H1 (cell line): Measurements from ENCODE around the gene PROK1. TPM values are rescaled to one million over a fixed set of nuclear protein-coding genes. Genes with fewer than 3 reads are reported as not detected.

Experiments used
- CTCF ChIA-PET: fragments of 300-600 bp; sonication (Branson Sonifier 250); formaldehyde crosslinking; loops from one replicate; lab custom pipeline; 2021; ENCODE audit not compliant: partially characterized antibody; lab: Charles Lee
- POLR2A ChIA-PET: fragments of 300-600 bp; sonication (Branson Sonifier 250); formaldehyde crosslinking; loops from one replicate; lab custom pipeline; 2021; ENCODE audit warnings: inconsistent platforms; ENCODE audit not compliant: partially characterized antibody; lab: Charles Lee
- DNase-seq, 2 experiments: peaks; one replicate each; pipeline versions ENCODE4 v3.0.0 to v3.0.0-alpha.2; 2010 to 2022; ENCODE audit warnings: low spot score in 2 of 2, low read depth in 1 of 2, mixed read lengths in 1 of 2
- FAIRE-seq: peaks from 2 replicates; lab custom pipeline; 2011; peaks lifted over from hg19 to GRCh38; lab: Jason Lieb, UNC
- H2AFZ ChIP-seq: 2 replicates; pipeline ENCODE4 v1.8.1; 2012; ENCODE audit warnings: low read length, inconsistent platforms
- H2AK5ac ChIP-seq: 2 replicates; pipeline ENCODE4 v1.6.1; 2013; ENCODE audit warnings: low read depth, low read length
- H2BK120ac ChIP-seq: replicated peaks from 2 replicates; pipeline ENCODE3; 2013; ENCODE audit warnings: low read depth, low read length, inconsistent platforms
- H2BK12ac ChIP-seq: 2 replicates; pipeline ENCODE4 v1.6.1; 2013; ENCODE audit warnings: low read depth, low read length
- H2BK15ac ChIP-seq: 2 replicates; pipeline ENCODE4 v1.6.1; 2013; ENCODE audit warnings: low read length
- H2BK20ac ChIP-seq: 2 replicates; pipeline ENCODE4 v1.6.1; 2013; ENCODE audit warnings: low read length
- H2BK5ac ChIP-seq: 2 replicates; pipeline ENCODE4 v1.6.1; 2013; ENCODE audit warnings: low read depth, low read length
- H3K14ac ChIP-seq: 2 replicates; pipeline ENCODE4 v1.6.1; 2013; ENCODE audit warnings: inconsistent platforms; ENCODE audit not compliant: insufficient read length
- H3K18ac ChIP-seq: 2 replicates; pipeline ENCODE4 v1.6.1; 2013; ENCODE audit warnings: low read length; ENCODE audit errors: extremely low read depth
- H3K23ac ChIP-seq: 2 replicates; pipeline ENCODE4 v1.6.1; 2013; ENCODE audit warnings: inconsistent platforms; ENCODE audit not compliant: insufficient read length
- H3K23me2 ChIP-seq: 2 replicates; pipeline ENCODE4 v1.6.1; 2013; ENCODE audit warnings: low read depth, low read length
- H3K27ac ChIP-seq: 2 replicates; pipeline ENCODE4 v1.6.1; 2011; ENCODE audit warnings: low read depth, low read length, inconsistent platforms
- H3K27me3 ChIP-seq, 4 experiments: replicated peaks in 1 of 4; 1 replicate in 1 of 4; 2 replicates in 3 of 4; pipeline versions ENCODE4 v1.6.1 to v1.8.1; 2011 to 2013; ENCODE audit warnings: low read length in 3 of 4, mild to moderate bottlenecking in 3 of 4, inconsistent platforms in 2 of 4, mixed read lengths in 2 of 4, moderate library complexity in 1 of 4; ENCODE audit not compliant: control insufficient read depth in 3 of 4, insufficient read depth in 3 of 4; ENCODE audit errors: extremely low read depth in 1 of 4
- H3K36me3 ChIP-seq, 4 experiments: 2 replicates each; pipeline versions ENCODE4 v1.6.1 to v1.8.1; 2011 to 2013; ENCODE audit warnings: mild to moderate bottlenecking in 4 of 4, low read length in 3 of 4, moderate library complexity in 2 of 4, control low read depth in 1 of 4, inconsistent platforms in 1 of 4; ENCODE audit not compliant: insufficient read depth in 4 of 4, control insufficient read depth in 2 of 4
- H3K4ac ChIP-seq: replicated peaks from 2 replicates; pipeline ENCODE3; 2013; ENCODE audit warnings: low read length, low read depth, mixed read lengths, inconsistent platforms; ENCODE audit not compliant: insufficient read length
- H3K4me1 ChIP-seq, 4 experiments: replicated peaks in 1 of 4; 1 replicate in 1 of 4; 2 replicates in 3 of 4; pipeline versions ENCODE4 v1.6.1 to v1.8.1; 2011 to 2013; ENCODE audit warnings: low read length in 3 of 4, inconsistent platforms in 2 of 4, mixed read lengths in 1 of 4; ENCODE audit not compliant: insufficient read depth in 4 of 4, control insufficient read depth in 3 of 4
- H3K4me2 ChIP-seq, 2 experiments: 2 replicates each; pipeline versions ENCODE4 v1.6.1 to v1.8.1; 2011 to 2013; ENCODE audit warnings: low read depth in 2 of 2, low read length in 2 of 2, control low read depth in 1 of 2, inconsistent platforms in 1 of 2, mild to moderate bottlenecking in 1 of 2; ENCODE audit not compliant: insufficient read depth in 1 of 2
- H3K4me3 ChIP-seq, 4 experiments: fragments of 200-600, 300-600 bp in 1 of 4; sonication (generic), shearing (Covaris generic), sonication (Bioruptor Twin) in 1 of 4; 2 replicates each; pipeline versions ENCODE4 v1.5.1 to v1.8.1; 2011 to 2016; ENCODE audit warnings: low read length in 4 of 4, low read depth in 3 of 4, control low read depth in 2 of 4, inconsistent platforms in 2 of 4, mild to moderate bottlenecking in 2 of 4, mixed read lengths in 1 of 4, moderate library complexity in 1 of 4; ENCODE audit not compliant: insufficient read depth in 2 of 4; ENCODE audit errors: extremely low read depth in 1 of 4
- H3K56ac ChIP-seq: replicated peaks from 2 replicates; pipeline ENCODE3; 2013; ENCODE audit warnings: low read depth, mild to moderate bottlenecking, mixed read lengths, low read length, inconsistent platforms; ENCODE audit not compliant: insufficient read length
- H3K79me1 ChIP-seq: 2 replicates; pipeline ENCODE4 v1.6.1; 2013; ENCODE audit warnings: low read depth, low read length, control low read depth
- H3K79me2 ChIP-seq, 2 experiments: 2 replicates each; pipeline versions ENCODE4 v1.6.1 to v1.8.1; 2012 to 2013; ENCODE audit warnings: low read length in 2 of 2, mild to moderate bottlenecking in 2 of 2, inconsistent platforms in 1 of 2; ENCODE audit not compliant: insufficient read depth in 2 of 2, control insufficient read depth in 1 of 2
- H3K9ac ChIP-seq, 4 experiments: replicated peaks in 1 of 4; 1 replicate in 1 of 4; 2 replicates in 3 of 4; pipeline versions ENCODE4 v1.6.1 to v1.8.1; 2011 to 2013; ENCODE audit warnings: low read depth in 3 of 4, low read length in 3 of 4, control low read depth in 2 of 4, mild to moderate bottlenecking in 2 of 4, moderate library complexity in 2 of 4, inconsistent platforms in 1 of 4; ENCODE audit errors: extremely low read depth in 1 of 4
- H3K9me3 ChIP-seq, 2 experiments: 2 replicates each; pipeline versions ENCODE4 v1.6.1 to v1.8.1; 2012 to 2013; ENCODE audit warnings: mild to moderate bottlenecking in 2 of 2, moderate library complexity in 2 of 2, control low read depth in 1 of 2, inconsistent platforms in 1 of 2, low read depth in 1 of 2, low read length in 1 of 2, mixed read lengths in 1 of 2; ENCODE audit not compliant: insufficient read depth in 2 of 2
- H4K20me1 ChIP-seq, 2 experiments: replicated peaks in 1 of 2; 2 replicates each; pipeline versions ENCODE3 to v1.8.1; 2011 to 2013; ENCODE audit warnings: inconsistent platforms in 2 of 2, low read length in 2 of 2, mild to moderate bottlenecking in 1 of 2; ENCODE audit not compliant: insufficient read depth in 2 of 2, control insufficient read depth in 1 of 2
- H4K5ac ChIP-seq: 2 replicates; pipeline ENCODE4 v1.6.1; 2013; ENCODE audit warnings: low read length, low read depth, mixed read lengths, inconsistent platforms; ENCODE audit not compliant: insufficient read length
- H4K8ac ChIP-seq: 2 replicates; pipeline ENCODE4 v1.8.0; 2013; ENCODE audit warnings: mild to moderate bottlenecking, moderate library complexity, low read length, inconsistent platforms; ENCODE audit not compliant: insufficient read depth; ENCODE audit errors: extremely low read depth
- H4K91ac ChIP-seq: replicated peaks from 2 replicates; pipeline ENCODE3; 2013; ENCODE audit warnings: low read length, mixed read lengths, inconsistent platforms; ENCODE audit not compliant: insufficient read length
- ASH2L ChIP-seq: fragments of 200-600, 300-600 bp; sonication (generic); IDR thresholded peaks from one replicate; pipeline ENCODE4 v1.7.1; 2017; ENCODE audit warnings: low read length
- BACH1 ChIP-seq: IDR thresholded peaks from 2 replicates; pipeline ENCODE4 v1.6.1; 2012; ENCODE audit warnings: low read length, improper control_type of control experiment
- BRCA1 ChIP-seq: IDR thresholded peaks from 2 replicates; pipeline ENCODE4 v1.6.1; 2012; ENCODE audit warnings: low read depth, low read length, improper control_type of control experiment
- EGR1 ChIP-seq: IDR thresholded peaks from 2 replicates; pipeline ENCODE4 v1.6.1; 2011; ENCODE audit warnings: low read depth, low read length, borderline replicate concordance
- GABPA ChIP-seq: IDR thresholded peaks from 2 replicates; pipeline ENCODE4 v1.6.1; 2011; ENCODE audit warnings: mild to moderate bottlenecking, low read length, moderate library complexity, borderline replicate concordance; ENCODE audit not compliant: insufficient read depth
- HDAC2 ChIP-seq, 2 experiments: fragments of 300-600 bp in 1 of 2; sonication (generic) in 1 of 2; IDR thresholded peaks; 2 replicates each; pipeline ENCODE4 v1.6.1; 2011 to 2012; ENCODE audit warnings: low read depth in 2 of 2, low read length in 2 of 2, mild to moderate bottlenecking in 2 of 2, moderate library complexity in 2 of 2, borderline replicate concordance in 1 of 2, inconsistent platforms in 1 of 2
- KDM4A ChIP-seq: IDR thresholded peaks from one replicate; pipeline ENCODE4 v1.7.1; 2012; ENCODE audit warnings: low read depth, mild to moderate bottlenecking, moderate library complexity, low read length, inconsistent platforms; ENCODE audit not compliant: severe bottlenecking
- NANOG ChIP-seq: IDR thresholded peaks from 2 replicates; pipeline ENCODE4 v1.6.1; 2011; ENCODE audit warnings: low read length, low read depth, mild to moderate bottlenecking, inconsistent platforms; ENCODE audit not compliant: insufficient read depth, poor library complexity, severe bottlenecking
- RAD21 ChIP-seq, 2 experiments: IDR thresholded peaks in 1 of 2; conservative IDR thresholded peaks in 1 of 2; 2 replicates each; pipeline ENCODE4 v1.6.1; 2011; ENCODE audit warnings: low read depth in 2 of 2, low read length in 2 of 2, improper control_type of control experiment in 1 of 2, inconsistent platforms in 1 of 2, mild to moderate bottlenecking in 1 of 2, moderate library complexity in 1 of 2
- WGBS, 2 experiments: shearing (Covaris generic) in 1 of 2; methylation state at CpG; one replicate each; pipeline versions ENCODE4 v1.1.6 to v1.1.7; 2013 to 2015; ENCODE audit warnings: low lambda C conversion rate in 2 of 2, mixed read lengths in 2 of 2, inconsistent platforms in 1 of 2, low coverage in 1 of 2, missing lambda C conversion rate in 1 of 2; ENCODE audit not compliant: insufficient replicate concordance in 2 of 2, insufficient coverage in 1 of 2, insufficient read length in 1 of 2; ENCODE audit errors: extremely low coverage in 1 of 2, missing lambda C conversion rate in 1 of 2; 5-methylcytosine and 5-hydroxymethylcytosine counted together
- polyA plus RNA-seq, 7 experiments: library from polyadenylated mRNA; depleted of rRNA in 3 of 7; stranded (reverse) in 5 of 7; unstranded in 2 of 7; fragments of >200 nt in 5 of 7; fragments of 200-250 nt in 2 of 7; gene quantifications; 1 replicate in 5 of 7; 2 replicates in 1 of 7; 4 replicates in 1 of 7; pipeline versions ENCODE4 v1.2.1 to v1.2.3, GENCODE V29; 2011 to 2013; ENCODE audit warnings: missing spikeins in 2 of 7, mixed read lengths in 2 of 7
- total RNA-seq: library from RNA; stranded (reverse); fragmentation: NEBNext Ultra II Directional; extraction: Animal tissue kit (Norgen Biotek cat#: 25700); gene quantifications from 2 replicates; pipeline ENCODE4 v1.2.1, GENCODE V29; 2021
- TF ChIP-seq, protein P1 (sequence below): IDR thresholded peaks from 2 replicates; pipeline ENCODE4 v1.6.1; 2012; ENCODE audit warnings: inconsistent platforms
- TF ChIP-seq, protein P2 (sequence below): IDR thresholded peaks from 2 replicates; pipeline ENCODE4 v1.6.1; 2011; ENCODE audit warnings: low read depth, mild to moderate bottlenecking, low read length; ENCODE audit not compliant: insufficient read depth

Gene PROK1
- total and polyA plus RNA-seq, 2 of the 8 experiments (the other 6 are each of a cell fraction or from before 2014, with no cell fraction given), result 0.12 TPM; not detected in 1

DNA sequence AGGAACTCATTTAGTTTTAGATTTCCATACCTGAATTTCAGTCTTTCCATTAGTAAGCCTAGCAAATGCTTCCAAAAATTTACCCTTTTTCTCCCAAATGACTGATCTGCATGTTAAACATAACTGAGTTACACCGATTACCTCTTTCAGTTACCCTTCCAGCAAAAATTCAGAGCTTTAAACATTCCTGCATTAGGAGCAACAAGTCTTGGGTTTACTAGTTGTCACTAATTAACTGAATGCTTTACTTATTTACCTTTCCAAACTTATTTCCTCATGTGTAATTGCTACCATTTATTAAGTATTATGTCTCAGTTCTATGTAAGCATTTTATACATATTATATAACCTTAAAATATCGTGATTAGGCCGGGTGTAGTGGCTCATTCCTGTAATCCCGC, 46.5 kb upstream of the PROK1 start:
- Histone ChIP-seq H4K8ac (no peak overlapping the region), H3K4me2 (no peak overlapping the region), H3K23ac (no peak overlapping the region), H3K4me1 (no peaks in the 10 kb centered on the region; a peak in 2 of 7 replicates), H3K9me3 (no peaks in the 10 kb centered on the region), H3K14ac (no peak overlapping the region), H3K4ac (no peak overlapping the region), H2BK15ac (no peak overlapping the region), H4K20me1 (no peaks in the 10 kb centered on the region), H3K36me3 (peaks cover 2 to 49% (median 29%) of the 10 kb centered on the region in 4 experiments; a peak in 7 of 8 replicates), H3K23me2 (peaks cover 3% of the 10 kb centered on the region; the same call in 1 of the 2 replicates), H3K18ac (no peak overlapping the region), H2AK5ac (no peak overlapping the region), H3K27ac (no peak overlapping the region), H2BK12ac (no peak overlapping the region), H3K27me3 (0 out of 7 replicates have a peak, but pooled peaks cover 0 to 3% (median 0%) of the 10 kb centered on the region in 4 experiments), H2AFZ (no peak overlapping the region), H3K79me2 (peaks cover 0 to 12% of the 10 kb centered on the region in 2 experiments; a peak in 2 of 4 replicates), H2BK120ac (no peak overlapping the region), H2BK5ac (no peak overlapping the region), H3K56ac (no peak overlapping the region), H4K5ac (no peak overlapping the region), H3K4me3 (no peak overlapping the region), H4K91ac (no peak overlapping the region), H2BK20ac (no peak overlapping the region), H3K79me1 (no peaks in the 10 kb centered on the region; the same call in 1 of the 2 replicates), H3K9ac (no peak overlapping the region)
- DNase-seq, result no peak
- no peak for FAIRE-seq
- ChIA-PET CTCF (interaction anchor here (0.7 to 22.7 kb wide), 6 partner anchors 8 to 270 kb away, joined by 3 to 828 read pairs (median 3); partner anchors contain the start of gene PROK1), POLR2A (interaction anchor here (0.6 to 1.3 kb wide), 3 partner anchors 9 to 14 kb away, joined by 3 to 4 read pairs (median 4); no protein-coding TSS in a partner anchor)
- 90% methylated on average over 4 of the region's 4 CpGs; no CpG with 5 or more reads in 1 of the 2 experiments for WGBS, 2 experiments
- TF ChIP-seq NANOG (no peak), ASH2L (no peak), HDAC2 (IDR thresholded peaks at IDR 0.05; ENCODE audit: borderline replicate concordance in 1 of 2, low read depth in 2 of 2, low read length in 2 of 2) (no peak), RAD21 (IDR thresholded peaks at IDR 0.05 in 1 of 2, conservative IDR thresholded peaks at IDR 0.05 in 1 of 2; ENCODE audit: low read depth in 2 of 2, low read length in 2 of 2) (no peak), KDM4A (no peak), BACH1 (no peak), GABPA (no peak), BRCA1 (no peak), EGR1 (no peak)
- TF ChIP-seq, protein P1, sequence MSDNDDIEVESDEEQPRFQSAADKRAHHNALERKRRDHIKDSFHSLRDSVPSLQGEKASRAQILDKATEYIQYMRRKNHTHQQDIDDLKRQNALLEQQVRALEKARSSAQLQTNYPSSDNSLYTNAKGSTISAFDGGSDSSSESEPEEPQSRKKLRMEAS, result no peak
- TF ChIP-seq, protein P2, sequence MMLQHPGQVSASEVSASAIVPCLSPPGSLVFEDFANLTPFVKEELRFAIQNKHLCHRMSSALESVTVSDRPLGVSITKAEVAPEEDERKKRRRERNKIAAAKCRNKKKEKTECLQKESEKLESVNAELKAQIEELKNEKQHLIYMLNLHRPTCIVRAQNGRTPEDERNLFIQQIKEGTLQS, result no peak
